ENCODE results near the gene RBSN.

RBSN gene

GRCh38 chr3:15099364-15100098 lies 583 bp upstream of the RBSN start:
- DNase-seq (ENCODE audit: low read depth) = no peak

- DNase-seq (ENCODE audit: low read depth) = no peak
Measured at GRCh38 chr3:15097891-15098290, 1.1 kb downstream of the RBSN start.

- DNase-seq (ENCODE audit: low read depth) = no peak
Measured at GRCh38 chr3:15096046-15096445, 2.9 kb downstream of the RBSN start.

- no peak for DNase-seq (ENCODE audit: low read depth)
Measured at GRCh38 chr3:15094187-15094875, 4.6 kb downstream of the RBSN start.

- no peak for DNase-seq (ENCODE audit: low read depth)
Measured at GRCh38 chr3:15092686-15093085, 6.3 kb downstream of the RBSN start.

GRCh38 chr3:15091575-15091974 lies 7.4 kb downstream of the RBSN start:
- no peak for DNase-seq (ENCODE audit: low read depth)

GRCh38 chr3:15089201-15089600 lies 9.7 kb downstream of the RBSN start:
- no peak for DNase-seq (ENCODE audit: low read depth)

GRCh38 chr3:15086699-15087098 lies 12.2 kb downstream of the RBSN start:
- DNase-seq (ENCODE audit: low read depth) = no peak

GRCh38 chr3:15086263-15086662 lies 12.7 kb downstream of the RBSN start:
- no peak for DNase-seq (ENCODE audit: low read depth)

- no peak for DNase-seq (ENCODE audit: low read depth)
Measured at GRCh38 chr3:15083252-15083651, 15.7 kb downstream of the RBSN start.

- DNase-seq (ENCODE audit: low read depth) = no peak
Measured at GRCh38 chr3:15081960-15082664, 16.8 kb downstream of the RBSN start.

- DNase-seq (ENCODE audit: low read depth) = no peak
Measured at GRCh38 chr3:15079091-15079490, 19.9 kb downstream of the RBSN start.

- no peak for DNase-seq (ENCODE audit: low read depth)
Measured at GRCh38 chr3:15074500-15074899, 24.4 kb downstream of the RBSN start.

- DNase-seq (ENCODE audit: low read depth) = no peak
Measured at GRCh38 chr3:15071699-15072098, 27.2 kb downstream of the RBSN start.

GRCh38 chr3:15069441-15069840 lies 29.5 kb downstream of the RBSN start:
- DNase-seq (ENCODE audit: low read depth) = no peak

- no peak for DNase-seq (ENCODE audit: low read depth)
Measured at GRCh38 chr3:15066467-15066866, 32.5 kb downstream of the RBSN start.

- no peak for DNase-seq (ENCODE audit: low read depth)
Measured at GRCh38 chr3:15065550-15066007, 33.4 kb downstream of the RBSN start.

GRCh38 chr3:15064835-15065549 lies 34.0 kb downstream of the RBSN start, which contains the start of gene MRPS25:
Gene MRPS25 (minus strand): TSS chr3:15065315. CDS start chr3:15065194, 121 bp downstream.
- DNase-seq (ENCODE audit: low read depth) = peak; percentile 69

GRCh38 chr3:15064299-15064834 lies 34.6 kb downstream of the RBSN start:
- no peak for DNase-seq (ENCODE audit: low read depth)

GRCh38 chr3:15063656-15064286 lies 35.2 kb downstream of the RBSN start:
- no peak for DNase-seq (ENCODE audit: low read depth)

- no peak for DNase-seq (ENCODE audit: low read depth)
Measured at GRCh38 chr3:15063238-15063637, 35.7 kb downstream of the RBSN start.

All from HS-27A (cell line).